ENCODE measurements around the gene PBXIP1. TPM values are rescaled to one million over a fixed set of nuclear protein-coding genes. Genes with fewer than 3 reads are reported as not detected.

Gene PBXIP1
- total RNA-seq, 1 experiment from 2014 or later = 21.6 TPM

- Histone ChIP-seq H2AK5ac (ENCODE audit: insufficient read length, low read length) (no peak overlapping the region), H3K9ac (ENCODE audit: extremely low read depth, insufficient read length, low read length) (peak overlapping the region; percentile 59), H3K27ac (ENCODE audit: insufficient read length, low read depth, low read length) (no peak overlapping the region), H2AFZ (ENCODE audit: low read length) (no peak overlapping the region), H3K56ac (ENCODE audit: insufficient read length, low read depth, low read length) (no peak overlapping the region), H3K9me3 (ENCODE audit: control insufficient read depth, low read depth, low read length) (no peaks in the 10 kb centered on the region), H3K4ac (ENCODE audit: low read depth, low read length) (no peak overlapping the region), H3K23me2 (ENCODE audit: insufficient read length, low read depth, low read length, poor library complexity, severe bottlenecking) (peaks cover 30% of the 10 kb centered on the region), H4K8ac (replicated peaks; ENCODE audit: insufficient read length, low read depth, low read length) (no peak overlapping the region), H3K23ac (ENCODE audit: insufficient read length, low read depth, low read length) (no peak overlapping the region), H4K20me1 (ENCODE audit: control insufficient read depth, insufficient read depth, insufficient read length) (peaks cover 2% of the 10 kb centered on the region), H2BK15ac (ENCODE audit: low read depth, low read length) (no peak overlapping the region), H2BK120ac (ENCODE audit: low read depth, low read length, poor library complexity, severe bottlenecking) (no peak overlapping the region), H3K79me2 (ENCODE audit: insufficient read depth, low read length) (peaks cover 10% of the 10 kb centered on the region; the same call in 1 of the 2 replicates), H2BK5ac (ENCODE audit: insufficient read length, low read length) (no peak overlapping the region), H4K91ac (ENCODE audit: insufficient read length, low read depth, low read length) (no peak overlapping the region), H3K4me2 (ENCODE audit: insufficient read depth, insufficient read length, low read length) (peak overlapping the region; percentile 77), H3T11ph (ENCODE audit: low read length) (no peak overlapping the region), H2BK20ac (ENCODE audit: low read depth, low read length, poor library complexity, severe bottlenecking) (no peak overlapping the region), H4K5ac (ENCODE audit: insufficient read length, low read depth, low read length) (no peak overlapping the region), H3K4me1 (ENCODE audit: insufficient read depth, low read length) (peaks cover 4% of the 10 kb centered on the region; the same call in 1 of the 2 replicates), H3K27me3 (ENCODE audit: insufficient read depth, low read length) (no peaks in the 10 kb centered on the region), H3K79me1 (ENCODE audit: insufficient read depth, low read depth, low read length, poor library complexity, severe bottlenecking) (peaks cover 7% of the 10 kb centered on the region), H3K14ac (ENCODE audit: insufficient read depth, low read length) (no peak overlapping the region; the same call in 1 of the 2 replicates), H2BK12ac (ENCODE audit: insufficient read length, low read depth, low read length) (no peak overlapping the region), H3K18ac (ENCODE audit: insufficient read length, low read depth, low read length) (no peak overlapping the region)
- H3K9me3 Mint-ChIP-seq = no peaks in the 10 kb centered on the region
- no peaks in the 10 kb centered on the region for H3K27me3 Mint-ChIP-seq (ENCODE audit: low read depth)
- peaks cover 43 to 46% of the 10 kb centered on the region in 2 experiments for H3K4me1 Mint-ChIP-seq
- H3K36me3 Mint-ChIP-seq (ENCODE audit: insufficient read depth in 1 of 3, low read depth in 3 of 3) = peaks cover 36 to 55% (median 47%) of the 10 kb centered on the region in 3 experiments
- no CpG with 5 or more reads among the region's 3 CpGs for WGBS (ENCODE audit: extremely low coverage, insufficient read length, low lambda C conversion rate)
- H3K4me3 Mint-ChIP-seq = peak overlapping the region in 1 of 2 experiments; percentile 96; a peak in 4 of 5 replicates
- H3K27ac Mint-ChIP-seq = peak overlapping the region; percentile 19 to 95 (median 74); a peak in 5 of 7 replicates
- TF ChIP-seq CTCF (conservative IDR thresholded peaks at IDR 0.05) = no peak
- no peak for DNase-seq
Observed at GRCh38 chr1:154968731-154969130, 12.8 kb upstream of the PBXIP1 start.

All from H9 (cell line).